ENCODE results near the gene SLC25A42. TPM values are rescaled to one million over a fixed set of nuclear protein-coding genes. Genes with fewer than 3 reads are reported as not detected.

The SLC25A42 gene
- polyA plus RNA-seq, 2 of the 4 experiments (the other 2 are of a cell fraction): 0.92 to 1.3 TPM

GRCh38 chr19:19061506-19061905 is 2.3 kb upstream of the SLC25A42 start:
- DNase-seq (ENCODE audit: low read depth in 1 of 2, low spot score in 1 of 2): no peak
- no peak overlapping the region for H3K4me3 ChIP-seq
- no peak overlapping the region for H3K4me2 ChIP-seq
- 100% methylated on average over 4 of the region's 8 CpGs for whole genome bisulfite sequencing (ENCODE audit: missing lambda C conversion rate)
- no peak for TF ChIP-seq RAD21 (conservative IDR thresholded peaks at IDR 0.05 in 1 of 2, IDR thresholded peaks at IDR 0.05 in 1 of 2)
- no peak for TF ChIP-seq FOSL2 (IDR thresholded peaks at IDR 0.05)
- no peak for TF ChIP-seq FOSL2 (CRISPR knock-in tag; IDR thresholded peaks at IDR 0.05)
- TF ChIP-seq MAZ (IDR thresholded peaks at IDR 0.05; ENCODE audit: borderline replicate concordance, low read depth, low read length): no peak
- TF ChIP-seq HEYL (CRISPR knock-in tag; IDR thresholded peaks at IDR 0.05): no peak
- TF ChIP-seq NPAS2 (CRISPR knock-in tag; IDR thresholded peaks at IDR 0.05; ENCODE audit: borderline replicate concordance): no peak
- TF ChIP-seq CEBPB (IDR thresholded peaks at IDR 0.05): no peak
- TF ChIP-seq HOXA7 (CRISPR knock-in tag; IDR thresholded peaks at IDR 0.05): no peak
- TF ChIP-seq GATA3 (IDR thresholded peaks at IDR 0.05; ENCODE audit: borderline replicate concordance): no peak
- no peak for TF ChIP-seq MAFK (IDR thresholded peaks at IDR 0.05; ENCODE audit: partially characterized antibody)
- TF ChIP-seq, protein P1, sequence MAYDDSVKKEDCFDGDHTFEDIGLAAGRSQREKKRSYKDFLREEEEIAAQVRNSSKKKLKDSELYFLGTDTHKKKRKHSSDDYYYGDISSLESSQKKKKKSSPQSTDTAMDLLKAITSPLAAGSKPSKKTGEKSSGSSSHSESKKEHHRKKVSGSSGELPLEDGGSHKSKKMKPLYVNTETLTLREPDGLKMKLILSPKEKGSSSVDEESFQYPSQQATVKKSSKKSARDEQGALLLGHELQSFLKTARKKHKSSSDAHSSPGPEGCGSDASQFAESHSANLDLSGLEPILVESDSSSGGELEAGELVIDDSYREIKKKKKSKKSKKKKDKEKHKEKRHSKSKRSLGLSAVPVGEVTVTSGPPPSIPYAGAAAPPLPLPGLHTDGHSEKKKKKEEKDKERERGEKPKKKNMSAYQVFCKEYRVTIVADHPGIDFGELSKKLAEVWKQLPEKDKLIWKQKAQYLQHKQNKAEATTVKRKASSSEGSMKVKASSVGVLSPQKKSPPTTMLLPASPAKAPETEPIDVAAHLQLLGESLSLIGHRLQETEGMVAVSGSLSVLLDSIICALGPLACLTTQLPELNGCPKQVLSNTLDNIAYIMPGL (CRISPR knock-in tag; IDR thresholded peaks at IDR 0.05; ENCODE audit: borderline replicate concordance): no peak
- no peak for TF ChIP-seq ZC3H11A (IDR thresholded peaks at IDR 0.05)
- TF ChIP-seq, protein P2, sequence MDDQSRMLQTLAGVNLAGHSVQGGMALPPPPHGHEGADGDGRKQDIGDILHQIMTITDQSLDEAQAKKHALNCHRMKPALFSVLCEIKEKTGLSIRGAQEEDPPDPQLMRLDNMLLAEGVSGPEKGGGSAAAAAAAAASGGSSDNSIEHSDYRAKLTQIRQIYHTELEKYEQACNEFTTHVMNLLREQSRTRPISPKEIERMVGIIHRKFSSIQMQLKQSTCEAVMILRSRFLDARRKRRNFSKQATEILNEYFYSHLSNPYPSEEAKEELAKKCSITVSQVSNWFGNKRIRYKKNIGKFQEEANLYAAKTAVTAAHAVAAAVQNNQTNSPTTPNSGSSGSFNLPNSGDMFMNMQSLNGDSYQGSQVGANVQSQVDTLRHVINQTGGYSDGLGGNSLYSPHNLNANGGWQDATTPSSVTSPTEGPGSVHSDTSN (IDR thresholded peaks at IDR 0.05): no peak
- no peak for TF ChIP-seq PHF8 (IDR thresholded peaks at IDR 0.05; ENCODE audit: borderline replicate concordance, low read depth)
- no peak for TF ChIP-seq EHF (CRISPR knock-in tag; IDR thresholded peaks at IDR 0.05)
- TF ChIP-seq, protein P3, sequence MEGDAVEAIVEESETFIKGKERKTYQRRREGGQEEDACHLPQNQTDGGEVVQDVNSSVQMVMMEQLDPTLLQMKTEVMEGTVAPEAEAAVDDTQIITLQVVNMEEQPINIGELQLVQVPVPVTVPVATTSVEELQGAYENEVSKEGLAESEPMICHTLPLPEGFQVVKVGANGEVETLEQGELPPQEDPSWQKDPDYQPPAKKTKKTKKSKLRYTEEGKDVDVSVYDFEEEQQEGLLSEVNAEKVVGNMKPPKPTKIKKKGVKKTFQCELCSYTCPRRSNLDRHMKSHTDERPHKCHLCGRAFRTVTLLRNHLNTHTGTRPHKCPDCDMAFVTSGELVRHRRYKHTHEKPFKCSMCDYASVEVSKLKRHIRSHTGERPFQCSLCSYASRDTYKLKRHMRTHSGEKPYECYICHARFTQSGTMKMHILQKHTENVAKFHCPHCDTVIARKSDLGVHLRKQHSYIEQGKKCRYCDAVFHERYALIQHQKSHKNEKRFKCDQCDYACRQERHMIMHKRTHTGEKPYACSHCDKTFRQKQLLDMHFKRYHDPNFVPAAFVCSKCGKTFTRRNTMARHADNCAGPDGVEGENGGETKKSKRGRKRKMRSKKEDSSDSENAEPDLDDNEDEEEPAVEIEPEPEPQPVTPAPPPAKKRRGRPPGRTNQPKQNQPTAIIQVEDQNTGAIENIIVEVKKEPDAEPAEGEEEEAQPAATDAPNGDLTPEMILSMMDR (IDR thresholded peaks at IDR 0.05): no peak
- no peak for FAIRE-seq
- POLR2A ChIA-PET: no interaction called here
- CTCF ChIA-PET: interaction anchor here (0.6 to 2.4 kb wide), 3 partner anchors 38 to 86 kb away, joined by 3 to 6 read pairs (median 5); no protein-coding TSS in a partner anchor
- H3K27ac ChIP-seq: no peak overlapping the region
- no peaks in the 10 kb centered on the region for H3K9me3 ChIP-seq
- no peak for ATAC-seq
- peaks cover 20% of the 10 kb centered on the region for H3K4me1 ChIP-seq

DNA sequence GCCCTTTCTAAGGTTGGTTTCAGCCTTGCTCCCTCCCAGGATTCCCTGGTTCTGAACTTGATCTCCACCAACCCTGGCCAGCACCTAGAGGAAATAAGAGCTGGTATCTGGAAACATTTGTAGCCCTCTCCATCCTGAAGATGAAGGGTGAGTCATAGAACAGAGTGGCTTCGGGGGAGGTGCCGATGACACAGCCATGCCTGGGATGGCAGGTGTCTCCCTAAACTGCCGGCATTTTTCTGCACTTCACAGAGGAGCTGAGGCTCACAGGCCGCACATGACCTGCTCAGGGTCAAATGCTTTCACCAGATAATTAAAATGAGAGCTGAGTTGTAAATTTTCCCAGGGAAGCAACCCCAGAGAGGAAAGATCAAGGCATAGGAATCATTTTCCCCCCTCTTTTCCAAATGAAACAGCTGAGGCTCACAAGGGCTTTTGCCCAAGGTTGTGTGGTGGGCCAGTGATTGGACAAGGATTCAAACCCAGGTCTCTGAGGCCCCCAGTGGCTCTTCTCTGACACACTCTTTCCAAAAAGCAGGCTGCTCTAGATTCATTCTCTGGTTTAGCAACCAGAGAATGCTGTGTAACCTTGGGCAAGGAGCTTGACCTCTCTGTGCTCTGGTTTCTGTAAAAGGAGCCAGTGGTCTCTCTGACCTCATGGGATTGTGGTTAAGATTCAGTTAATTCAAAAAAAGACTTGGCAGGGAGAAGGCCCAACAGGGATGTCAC is 1.2 kb upstream of the SLC25A42 start:
- H3K27ac ChIP-seq: peak overlapping the region in 1 of 2 experiments; percentile 85; a peak in 2 of 6 replicates
- DNase-seq (ENCODE audit: low read depth in 1 of 2, low spot score in 1 of 2) (peak in 1 of 2 experiments; percentile 7), FAIRE-seq (no peak), ATAC-seq (no peak)
- peak; percentile 77; the same call in 1 of the 2 replicates for TF ChIP-seq KDM1A (IDR thresholded peaks at IDR 0.05; ENCODE audit: low read depth)
- peak; percentile 73 for TF ChIP-seq ZFP36 (IDR thresholded peaks at IDR 0.05; ENCODE audit: borderline replicate concordance, partially characterized antibody)
- no peak for TF ChIP-seq FOSB (CRISPR knock-in tag; IDR thresholded peaks at IDR 0.05)
- TF ChIP-seq NFE2L2 (conservative IDR thresholded peaks at IDR 0.05; ENCODE audit: low read length): no peak
- TF ChIP-seq, protein P1 (CRISPR knock-in tag; IDR thresholded peaks at IDR 0.05; ENCODE audit: borderline replicate concordance): no peak
- no peak for TF ChIP-seq RARB (CRISPR knock-in tag; IDR thresholded peaks at IDR 0.05)
- no peak for TF ChIP-seq HOXA7 (CRISPR knock-in tag; IDR thresholded peaks at IDR 0.05)
- TF ChIP-seq, protein P4, sequence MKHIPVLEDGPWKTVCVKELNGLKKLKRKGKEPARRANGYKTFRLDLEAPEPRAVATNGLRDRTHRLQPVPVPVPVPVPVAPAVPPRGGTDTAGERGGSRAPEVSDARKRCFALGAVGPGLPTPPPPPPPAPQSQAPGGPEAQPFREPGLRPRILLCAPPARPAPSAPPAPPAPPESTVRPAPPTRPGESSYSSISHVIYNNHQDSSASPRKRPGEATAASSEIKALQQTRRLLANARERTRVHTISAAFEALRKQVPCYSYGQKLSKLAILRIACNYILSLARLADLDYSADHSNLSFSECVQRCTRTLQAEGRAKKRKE (CRISPR knock-in tag; IDR thresholded peaks at IDR 0.05; ENCODE audit: low read depth): no peak
- 0 out of 2 replicates have a peak, but pooled peaks have one; percentile 10 for TF ChIP-seq E2F6 (IDR thresholded peaks at IDR 0.05; ENCODE audit: borderline replicate concordance, low read depth)
- no peak for TF ChIP-seq ZNF302 (CRISPR knock-in tag; IDR thresholded peaks at IDR 0.05)
- no peak for TF ChIP-seq HDAC2 (IDR thresholded peaks at IDR 0.05)
- no peak for TF ChIP-seq MAFK (IDR thresholded peaks at IDR 0.05; ENCODE audit: partially characterized antibody)
- no peak for TF ChIP-seq TFCP2L1 (CRISPR knock-in tag; IDR thresholded peaks at IDR 0.05)
- POLR2A ChIA-PET: no interaction called here
- peaks cover 20% of the 10 kb centered on the region for H3K4me1 ChIP-seq
- H3K4me2 ChIP-seq: peak overlapping the region; percentile 78
- CTCF ChIA-PET: interaction anchor here (0.6 to 2.4 kb wide), 6 partner anchors 8 to 87 kb away, joined by 3 to 7 read pairs (median 6); no protein-coding TSS in a partner anchor
- H3K9me3 ChIP-seq: no peaks in the 10 kb centered on the region
- 68% methylated on average over 4 of the region's 4 CpGs for WGBS (ENCODE audit: missing lambda C conversion rate)
- peak overlapping the region; percentile 60; the same call in 2 of the 3 replicates for H3K4me3 ChIP-seq
